Panc1 (cell line): ENCODE data around the gene YLPM1. TPM values are rescaled to one million over a fixed set of nuclear protein-coding genes. Genes with fewer than 3 reads are reported as not detected.
A peak's percentile ranks its signal among the peaks of the same experiment; 100 is the strongest.

Experiments used
- ATAC-seq: fragments of 200-7000 bp; cut with Tn5 transposase; 2 replicates; pipeline ENCODE4 v1.9.1; 2020; ENCODE audit warnings: mild to moderate bottlenecking, moderate library complexity
- BruUV-seq: library from RNA; stranded (reverse); fragments of 400-500 nt; replicated peaks from 2 replicates; lab custom pipeline; 2021; lab: Mats Ljungman, UMichigan
- CTCF ChIA-PET: fragments of 300-600 bp; sonication (Branson Sonifier 250); formaldehyde crosslinking; loops from one replicate; lab custom pipeline; 2022; ENCODE audit warnings: antibody characterized with exemption; lab: Charles Lee
- POLR2A ChIA-PET: fragments of 300-600 bp; sonication (Branson Sonifier 250); formaldehyde crosslinking; loops from one replicate; lab custom pipeline; 2022; ENCODE audit warnings: antibody characterized with exemption; lab: Charles Lee
- DNase-seq: peaks from one replicate; pipeline ENCODE4 v3.0.0-alpha.2; 2010; ENCODE audit warnings: low read depth, low spot score
- H3K27ac ChIP-seq: 2 replicates; pipeline ENCODE4 v1.5.1; 2011; ENCODE audit warnings: mild to moderate bottlenecking, low read length, inconsistent platforms
- H3K27me3 ChIP-seq: fragments of 200-500 bp; sonication (Bioruptor generic); 2 replicates; pipeline ENCODE4 v1.6.0; 2014; ENCODE audit warnings: low read length, inconsistent platforms; ENCODE audit not compliant: control insufficient read depth, insufficient read depth
- H3K36me3 ChIP-seq: fragments of 200-500 bp; sonication (Bioruptor generic); 2 replicates; pipeline ENCODE4 v1.5.1; 2014; ENCODE audit warnings: inconsistent platforms, mild to moderate bottlenecking, low read length, moderate library complexity; ENCODE audit not compliant: control insufficient read depth, insufficient read depth
- H3K4me1 ChIP-seq: 2 replicates; pipeline ENCODE4 v1.5.1; 2011; ENCODE audit warnings: inconsistent platforms, mild to moderate bottlenecking, low read length, moderate library complexity; ENCODE audit not compliant: control insufficient read depth, insufficient read depth
- H3K4me3 ChIP-seq, 2 experiments: 2 replicates each; pipeline ENCODE4 v1.5.1; 2011 to 2012; ENCODE audit warnings: low read depth in 2 of 2, low read length in 2 of 2, mild to moderate bottlenecking in 2 of 2, inconsistent platforms in 1 of 2, moderate library complexity in 1 of 2
- H3K9me3 ChIP-seq: fragments of 200-500 bp; sonication (Bioruptor generic); 2 replicates; pipeline ENCODE4 v1.5.1; 2014; ENCODE audit warnings: low read depth, mild to moderate bottlenecking, inconsistent platforms, low read length, moderate library complexity; ENCODE audit not compliant: control insufficient read depth, insufficient read depth
- CTCF ChIP-seq: fragments of 450-650 bp; IDR thresholded peaks from 2 replicates; pipeline ENCODE4 v1.5.1; 2017; ENCODE audit warnings: mild to moderate bottlenecking
- POLR2AphosphoS5 ChIP-seq: IDR thresholded peaks from 2 replicates; pipeline ENCODE4 v1.6.1; 2012; ENCODE audit warnings: mild to moderate bottlenecking, low read depth, low read length, moderate library complexity
- REST ChIP-seq, 2 experiments: IDR thresholded peaks; 2 replicates each; pipeline ENCODE4 v1.6.1; 2011 to 2012; ENCODE audit warnings: low read depth in 2 of 2, control low read depth in 1 of 2, low read length in 1 of 2, mild to moderate bottlenecking in 1 of 2, moderate library complexity in 1 of 2; ENCODE audit not compliant: insufficient read depth in 1 of 2
- SIN3A ChIP-seq: IDR thresholded peaks from 2 replicates; pipeline ENCODE4 v1.6.1; 2012; ENCODE audit warnings: low read depth, mild to moderate bottlenecking, low read length, moderate library complexity, borderline replicate concordance; ENCODE audit not compliant: insufficient read depth
- TCF7L2 ChIP-seq: IDR thresholded peaks from 2 replicates; pipeline ENCODE4 v1.6.1; 2011; ENCODE audit warnings: mild to moderate bottlenecking, low read depth, low read length, inconsistent platforms
- in situ Hi-C: cut with HindIII; loops from 2 replicates; pipeline ENCODE4 v1.10.0; 2016; ENCODE audit warnings: low sequenced_read_pairs, low pct_unique_long_range_greater_than_20kb
- intact Hi-C: fragments of 100-400 bp; cut with micrococcal nuclease; formaldehyde crosslinking; loops from one replicate; pipeline ENCODE4 v1.10.0; 2022; ENCODE audit not compliant: unreplicated experiment
- total RNA-seq: library from RNA; stranded (reverse); gene quantifications from one replicate; pipeline ENCODE4 v1.2.1, GENCODE V29; 2021; ENCODE audit not compliant: unreplicated experiment

YLPM1 gene
- total RNA-seq, 1 experiment from 2014 or later, result 38.9 TPM

GRCh38 chr14:74713395-74713735, 49.8 kb upstream of the YLPM1 start:
- Histone ChIP-seq H3K27ac (peak overlapping the region; percentile 97), H3K9me3 (no peaks in the 10 kb centered on the region), H3K27me3 (no peaks in the 10 kb centered on the region), H3K4me3 (peak overlapping the region; percentile 99), H3K4me1 (peaks cover 7% of the 10 kb centered on the region; the same call in 1 of the 2 replicates), H3K36me3 (peaks cover 31% of the 10 kb centered on the region)
- TF ChIP-seq TCF7L2 (no peak), SIN3A (no peak), POLR2AphosphoS5 (no peak), REST (IDR thresholded peaks at IDR 0.05; ENCODE audit: insufficient read depth in 1 of 2, low read depth in 2 of 2, low read length in 1 of 2) (no peak), CTCF (no peak)
- CTCF ChIA-PET, result no interaction called here
- POLR2A ChIA-PET, result no interaction called here
- no TSS peak for BruUV-seq
- ATAC-seq, result no peak
- no peak for DNase-seq
- in situ Hi-C loops, result no loop called here
- intact Hi-C loops, result no loop called here

GRCh38 chr14:74720526-74720925, 42.6 kb upstream of the YLPM1 start:
- CTCF ChIA-PET, result interaction anchor here (0.6 kb wide), 1 partner anchor 30 kb away, joined by 8 read pairs; no protein-coding TSS in a partner anchor
- POLR2A ChIA-PET, result no interaction called here
- TF ChIP-seq SIN3A (no peak), POLR2AphosphoS5 (no peak), TCF7L2 (no peak), CTCF (no peak), REST (IDR thresholded peaks at IDR 0.05; ENCODE audit: insufficient read depth in 1 of 2, low read depth in 2 of 2, low read length in 1 of 2) (no peak)
- no peak overlapping the region for H3K27ac ChIP-seq
- in situ Hi-C loops, result no loop called here
- BruUV-seq, result no TSS peak
- ATAC-seq, result no peak
- no peaks in the 10 kb centered on the region for H3K4me1 ChIP-seq
- H3K27me3 ChIP-seq, result no peaks in the 10 kb centered on the region
- H3K9me3 ChIP-seq, result no peaks in the 10 kb centered on the region
- no peak for DNase-seq
- peaks cover 13% of the 10 kb centered on the region for H3K36me3 ChIP-seq
- intact Hi-C loops, result no loop called here
- no peak overlapping the region for H3K4me3 ChIP-seq
